ENCODE results near the gene TDRD9. TPM values are rescaled to one million over a fixed set of nuclear protein-coding genes. Genes with fewer than 3 reads are reported as not detected.
A peak's percentile ranks its signal among the peaks of the same experiment; 100 is the strongest.

The TDRD9 gene
- total RNA-seq, 4 donors from 2014 or later, result 2.0 to 3.2 (median 2.6) TPM

DNA sequence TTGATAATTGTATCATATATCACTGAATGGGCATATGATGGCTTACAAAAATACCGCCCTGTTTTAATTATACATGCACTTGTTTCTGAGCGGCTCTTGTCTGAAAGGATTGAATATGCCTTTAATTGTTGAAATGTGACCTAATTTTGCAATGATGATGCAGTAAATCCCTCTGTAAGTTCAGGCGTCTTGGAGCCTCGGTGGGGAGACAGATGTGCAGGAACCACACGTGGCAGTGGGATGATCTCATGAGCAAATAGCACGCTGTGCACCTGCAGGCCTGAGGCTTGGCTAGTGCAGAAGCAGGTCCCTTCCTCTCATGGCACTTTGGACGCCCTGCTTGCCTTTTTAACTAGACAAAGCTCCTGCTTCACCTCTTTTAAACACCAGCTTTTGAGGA is 108.0 kb downstream of the TDRD9 start:
- TF ChIP-seq POLR2AphosphoS5 (IDR thresholded peaks at IDR 0.05) (no peak), POLR2A (IDR thresholded peaks at IDR 0.05; ENCODE audit: low read depth) (no peak), EP300 (IDR thresholded peaks at IDR 0.05) (no peak)
- TF ChIP-seq, protein P1, sequence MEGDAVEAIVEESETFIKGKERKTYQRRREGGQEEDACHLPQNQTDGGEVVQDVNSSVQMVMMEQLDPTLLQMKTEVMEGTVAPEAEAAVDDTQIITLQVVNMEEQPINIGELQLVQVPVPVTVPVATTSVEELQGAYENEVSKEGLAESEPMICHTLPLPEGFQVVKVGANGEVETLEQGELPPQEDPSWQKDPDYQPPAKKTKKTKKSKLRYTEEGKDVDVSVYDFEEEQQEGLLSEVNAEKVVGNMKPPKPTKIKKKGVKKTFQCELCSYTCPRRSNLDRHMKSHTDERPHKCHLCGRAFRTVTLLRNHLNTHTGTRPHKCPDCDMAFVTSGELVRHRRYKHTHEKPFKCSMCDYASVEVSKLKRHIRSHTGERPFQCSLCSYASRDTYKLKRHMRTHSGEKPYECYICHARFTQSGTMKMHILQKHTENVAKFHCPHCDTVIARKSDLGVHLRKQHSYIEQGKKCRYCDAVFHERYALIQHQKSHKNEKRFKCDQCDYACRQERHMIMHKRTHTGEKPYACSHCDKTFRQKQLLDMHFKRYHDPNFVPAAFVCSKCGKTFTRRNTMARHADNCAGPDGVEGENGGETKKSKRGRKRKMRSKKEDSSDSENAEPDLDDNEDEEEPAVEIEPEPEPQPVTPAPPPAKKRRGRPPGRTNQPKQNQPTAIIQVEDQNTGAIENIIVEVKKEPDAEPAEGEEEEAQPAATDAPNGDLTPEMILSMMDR (IDR thresholded peaks at IDR 0.05), result no peak
- Histone ChIP-seq H3K4me3 (no peak overlapping the region), H3K36me3 (no peaks in the 10 kb centered on the region), H3K27me3 (peaks cover 0 to 7% (median 0%) of the 10 kb centered on the region in 4 donors), H3K4me1 (peaks cover 0 to 7% (median 0%) of the 10 kb centered on the region in 4 donors), H3K27ac (replicated peaks in 1 of 4) (no peak overlapping the region), H3K9me3 (no peaks in the 10 kb centered on the region)
- no peak for DNase-seq (ENCODE audit: extremely low spot score)
- 67% methylated on average over 7 of the region's 7 CpGs for WGBS
- intact Hi-C loops (cut with DNase I), result no loop called here

DNA sequence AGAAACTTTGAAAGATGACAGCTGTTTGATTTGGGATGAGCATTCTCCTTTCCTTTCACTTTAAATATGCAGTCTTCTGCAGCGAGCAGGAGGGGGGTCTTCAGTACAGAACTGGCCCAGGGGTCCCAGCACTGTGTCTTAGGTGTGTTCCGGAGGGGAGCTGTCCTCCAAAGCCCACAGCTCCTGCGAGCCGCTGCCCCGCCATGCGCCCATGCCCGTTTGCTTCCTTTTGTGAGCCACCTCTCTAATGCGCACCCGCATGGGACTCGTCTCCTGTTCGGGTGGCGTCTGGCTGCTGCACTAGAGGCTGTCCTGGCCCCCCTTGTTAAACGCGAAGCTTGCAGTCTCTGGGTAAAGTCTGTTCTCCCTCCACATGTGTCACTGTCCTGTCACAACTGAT is 108.8 kb downstream of the TDRD9 start:
- Histone ChIP-seq H3K36me3 (no peaks in the 10 kb centered on the region), H3K4me3 (no peak overlapping the region), H3K27me3 (peaks cover 0 to 7% (median 0%) of the 10 kb centered on the region in 4 donors), H3K9me3 (no peaks in the 10 kb centered on the region), H3K4me1 (peaks cover 0 to 7% (median 0%) of the 10 kb centered on the region in 4 donors), H3K27ac (replicated peaks in 1 of 4) (no peak overlapping the region)
- DNase-seq (ENCODE audit: extremely low spot score), result no peak
- intact Hi-C loops (cut with DNase I), result no loop called here
- 79% methylated on average over 12 of the region's 14 CpGs for WGBS
- TF ChIP-seq, protein P1 (IDR thresholded peaks at IDR 0.05), result no peak
- TF ChIP-seq POLR2A (IDR thresholded peaks at IDR 0.05; ENCODE audit: low read depth), result no peak
- TF ChIP-seq POLR2AphosphoS5 (IDR thresholded peaks at IDR 0.05), result no peak
- TF ChIP-seq EP300 (IDR thresholded peaks at IDR 0.05), result no peak

DNA sequence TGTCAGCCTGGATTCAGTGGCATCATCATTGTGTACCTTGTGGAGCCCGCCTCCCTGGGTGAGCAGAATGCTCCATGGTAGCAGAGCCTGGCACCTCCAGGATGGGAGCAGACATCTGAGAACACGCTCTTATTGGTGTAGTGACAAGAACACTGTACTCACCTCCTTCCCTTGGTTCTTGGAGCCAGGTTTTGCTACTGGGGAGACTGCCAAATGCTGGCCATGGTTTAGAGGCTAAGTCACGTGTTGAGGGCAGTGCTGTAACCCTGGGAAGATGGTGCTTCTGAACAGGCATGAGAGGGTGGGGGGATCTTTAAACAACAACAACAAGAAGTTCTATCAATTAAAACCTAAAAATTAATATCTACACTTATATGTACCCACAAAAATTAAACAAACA is 109.6 kb downstream of the TDRD9 start:
- DNase-seq (ENCODE audit: extremely low spot score), result no peak
- no peaks in the 10 kb centered on the region for H3K36me3 ChIP-seq
- H3K4me1 ChIP-seq, result peaks cover 0 to 7% (median 0%) of the 10 kb centered on the region in 4 donors
- WGBS, result 68% methylated on average over 3 of the region's 3 CpGs
- TF ChIP-seq EP300 (IDR thresholded peaks at IDR 0.05) (no peak), POLR2AphosphoS5 (IDR thresholded peaks at IDR 0.05) (peak in 1 of 2 donors; percentile 14)
- TF ChIP-seq, protein P1 (IDR thresholded peaks at IDR 0.05), result no peak
- intact Hi-C loops (cut with DNase I), result no loop called here
- H3K27me3 ChIP-seq, result peaks cover 0 to 11% (median 0%) of the 10 kb centered on the region in 4 donors
- no peak overlapping the region for H3K27ac ChIP-seq (replicated peaks in 1 of 4)
- H3K4me3 ChIP-seq, result no peak overlapping the region
- no peaks in the 10 kb centered on the region for H3K9me3 ChIP-seq

DNA sequence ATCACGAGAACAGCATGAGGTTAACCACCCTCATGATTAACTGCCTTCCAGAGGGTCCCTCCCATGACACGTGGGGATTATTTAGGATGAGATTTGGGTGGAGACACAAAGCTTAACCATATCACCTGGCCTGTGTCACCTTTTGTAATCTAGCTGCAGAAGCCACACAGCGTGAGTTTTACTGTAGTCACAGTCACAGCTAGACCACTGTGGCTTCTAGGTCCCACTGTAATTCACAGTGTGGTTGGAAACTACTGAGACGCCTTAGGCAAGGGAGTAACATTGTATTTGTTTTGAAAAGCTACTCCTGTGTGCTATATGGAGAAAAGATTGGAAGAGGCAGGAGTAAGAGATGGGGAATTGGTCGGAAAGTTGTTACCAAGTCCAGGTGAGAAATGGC is 111.0 kb downstream of the TDRD9 start:
- no peak for DNase-seq (ENCODE audit: extremely low spot score)
- no peak overlapping the region for H3K27ac ChIP-seq (replicated peaks in 1 of 4)
- TF ChIP-seq POLR2AphosphoS5 (IDR thresholded peaks at IDR 0.05) (no peak), EP300 (IDR thresholded peaks at IDR 0.05) (no peak), POLR2A (IDR thresholded peaks at IDR 0.05; ENCODE audit: low read depth) (no peak)
- TF ChIP-seq, protein P1 (IDR thresholded peaks at IDR 0.05), result no peak
- WGBS, result 73% methylated on average over 5 of the region's 5 CpGs
- H3K4me3 ChIP-seq, result no peak overlapping the region
- H3K4me1 ChIP-seq, result peaks cover 0 to 7% (median 0%) of the 10 kb centered on the region in 4 donors
- no peaks in the 10 kb centered on the region for H3K9me3 ChIP-seq
- peaks cover 0 to 15% (median 0%) of the 10 kb centered on the region in 4 donors for H3K27me3 ChIP-seq
- no peaks in the 10 kb centered on the region for H3K36me3 ChIP-seq
- intact Hi-C loops (cut with DNase I), result no loop called here

DNA sequence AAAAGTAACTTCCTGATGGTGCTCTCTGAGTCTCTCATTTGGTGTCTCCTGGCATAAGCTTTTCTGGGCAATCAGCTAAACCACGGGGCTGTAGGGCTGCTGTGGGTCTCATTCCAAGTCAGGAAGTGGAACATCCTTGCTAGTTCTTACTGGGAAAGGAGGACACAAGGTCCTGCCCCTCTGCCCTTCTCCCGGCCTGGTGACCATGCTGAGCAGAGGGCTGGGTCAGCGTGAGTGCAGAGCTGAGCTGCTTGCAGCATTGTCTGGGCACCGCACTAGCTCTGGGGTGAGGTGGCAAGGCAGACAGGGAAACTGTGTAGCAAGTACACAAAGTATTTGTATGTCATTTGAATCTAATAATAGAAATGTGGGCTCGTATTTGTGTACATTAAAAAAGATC is 112.3 kb downstream of the TDRD9 start:
- Histone ChIP-seq H3K4me1 (peaks cover 0 to 7% (median 0%) of the 10 kb centered on the region in 4 donors), H3K27ac (replicated peaks in 1 of 4) (no peak overlapping the region), H3K4me3 (no peak overlapping the region), H3K36me3 (no peaks in the 10 kb centered on the region), H3K27me3 (peaks cover 0 to 15% (median 0%) of the 10 kb centered on the region in 4 donors), H3K9me3 (no peaks in the 10 kb centered on the region)
- intact Hi-C loops (cut with DNase I), result no loop called here
- 48% methylated on average over 5 of the region's 5 CpGs for WGBS
- DNase-seq (ENCODE audit: extremely low spot score), result no peak
- TF ChIP-seq EP300 (IDR thresholded peaks at IDR 0.05) (no peak), POLR2A (IDR thresholded peaks at IDR 0.05; ENCODE audit: low read depth) (no peak)

Data from esophagus muscularis mucosa (tissue), 4 donors.